Measurements from ENCODE around the gene MYO1D. TPM values are rescaled to one million over a fixed set of nuclear protein-coding genes. Genes with fewer than 3 reads are reported as not detected.

Gene MYO1D
- total RNA-seq, 1 experiment from 2014 or later, result 206 TPM

- no peaks in the 10 kb centered on the region for H3K9me3 ChIP-seq
- no peak for TF ChIP-seq CTCF (IDR thresholded peaks at IDR 0.05; ENCODE audit: insufficient read depth in 1 of 2, low read depth in 1 of 2, low read length in 1 of 2, severe bottlenecking in 1 of 2, unreplicated experiment in 1 of 2)
- Mint-ChIP-seq H3K4me3 (ENCODE audit: unreplicated experiment) (no peak overlapping the region), H3K36me3 (ENCODE audit: insufficient read depth, unreplicated experiment) (peaks cover 80% of the 10 kb centered on the region), H3K27me3 (ENCODE audit: insufficient read depth, unreplicated experiment) (no peaks in the 10 kb centered on the region), H3K9me3 (ENCODE audit: unreplicated experiment) (no peaks in the 10 kb centered on the region), H3K4me1 (ENCODE audit: low read depth, unreplicated experiment) (peaks cover 18% of the 10 kb centered on the region), H3K27ac (ENCODE audit: unreplicated experiment) (no peak overlapping the region)
- ChIA-PET CTCF (no interaction called here), POLR2A (no interaction called here)
- H3K4me3 ChIP-seq (ENCODE audit: low read depth, low read length), result no peak overlapping the region
- DNase-seq, result no peak
- intact Hi-C loops (cut with micrococcal nuclease; ENCODE audit: unreplicated experiment), result no loop called here
- no peaks in the 10 kb centered on the region for H3K27me3 ChIP-seq (replicated peaks; ENCODE audit: control insufficient read depth, insufficient read depth, low read length)
- BruUV-seq (replicated peaks), result no TSS peak
- H3K4me1 ChIP-seq, result peaks cover 6% of the 10 kb centered on the region; the same call in 1 of the 2 replicates
- H3K36me3 ChIP-seq (ENCODE audit: control insufficient read depth, insufficient read depth, low read length), result peaks cover 2% of the 10 kb centered on the region
These were observed 104.4 kb downstream of the MYO1D start for GRCh38 chr17:32772453-32773025.

- H3K27me3 Mint-ChIP-seq (ENCODE audit: insufficient read depth, unreplicated experiment), result no peaks in the 10 kb centered on the region
- peaks cover 77% of the 10 kb centered on the region for H3K36me3 Mint-ChIP-seq (ENCODE audit: insufficient read depth, unreplicated experiment)
- no peak for TF ChIP-seq CTCF (IDR thresholded peaks at IDR 0.05; ENCODE audit: insufficient read depth in 1 of 2, low read depth in 1 of 2, low read length in 1 of 2, severe bottlenecking in 1 of 2, unreplicated experiment in 1 of 2)
- no peak overlapping the region for H3K27ac Mint-ChIP-seq (ENCODE audit: unreplicated experiment)
- Histone ChIP-seq H3K4me1 (no peaks in the 10 kb centered on the region; the same call in 1 of the 2 replicates), H3K4me3 (ENCODE audit: low read depth, low read length) (no peak overlapping the region), H3K36me3 (ENCODE audit: control insufficient read depth, insufficient read depth, low read length) (peaks cover 2% of the 10 kb centered on the region), H3K27me3 (replicated peaks; ENCODE audit: control insufficient read depth, insufficient read depth, low read length) (no peaks in the 10 kb centered on the region), H3K9me3 (no peaks in the 10 kb centered on the region)
- no peak overlapping the region for H3K4me3 Mint-ChIP-seq (ENCODE audit: unreplicated experiment)
- no peaks in the 10 kb centered on the region for H3K9me3 Mint-ChIP-seq (ENCODE audit: unreplicated experiment)
- peaks cover 18% of the 10 kb centered on the region for H3K4me1 Mint-ChIP-seq (ENCODE audit: low read depth, unreplicated experiment)
- POLR2A ChIA-PET, result no interaction called here
- CTCF ChIA-PET, result no interaction called here
- intact Hi-C loops (cut with micrococcal nuclease; ENCODE audit: unreplicated experiment), result no loop called here
- BruUV-seq (replicated peaks), result no TSS peak
- DNase-seq, result no peak
These were observed 105.5 kb downstream of the MYO1D start for GRCh38 chr17:32771396-32771795.

- intact Hi-C loops (cut with micrococcal nuclease; ENCODE audit: unreplicated experiment), result no loop called here
- CTCF ChIA-PET, result interaction anchor here (0.7 kb wide), 1 partner anchor 111 kb away, joined by 3 read pairs; no protein-coding TSS in a partner anchor
- Histone ChIP-seq H3K27me3 (replicated peaks; ENCODE audit: control insufficient read depth, insufficient read depth, low read length) (no peaks in the 10 kb centered on the region), H3K9me3 (no peaks in the 10 kb centered on the region), H3K4me1 (no peaks in the 10 kb centered on the region), H3K4me3 (ENCODE audit: low read depth, low read length) (no peak overlapping the region), H3K36me3 (ENCODE audit: control insufficient read depth, insufficient read depth, low read length) (peaks cover 2% of the 10 kb centered on the region)
- peak in 1 of 2 experiments; percentile 18 for TF ChIP-seq CTCF (IDR thresholded peaks at IDR 0.05; ENCODE audit: insufficient read depth in 1 of 2, low read depth in 1 of 2, low read length in 1 of 2, severe bottlenecking in 1 of 2, unreplicated experiment in 1 of 2)
- Mint-ChIP-seq H3K4me1 (ENCODE audit: low read depth, unreplicated experiment) (peaks cover 18% of the 10 kb centered on the region), H3K27me3 (ENCODE audit: insufficient read depth, unreplicated experiment) (no peaks in the 10 kb centered on the region), H3K9me3 (ENCODE audit: unreplicated experiment) (no peaks in the 10 kb centered on the region), H3K4me3 (ENCODE audit: unreplicated experiment) (no peak overlapping the region), H3K27ac (ENCODE audit: unreplicated experiment) (no peak overlapping the region), H3K36me3 (ENCODE audit: insufficient read depth, unreplicated experiment) (peaks cover 77% of the 10 kb centered on the region)
- no peak for DNase-seq
- BruUV-seq (replicated peaks), result no TSS peak
- POLR2A ChIA-PET, result no interaction called here
These were observed 107.1 kb downstream of the MYO1D start for GRCh38 chr17:32769846-32770245.
